HepG2 (cell line): ENCODE results near the gene NDUFB6. TPM values are rescaled to one million over a fixed set of nuclear protein-coding genes. Genes with fewer than 3 reads are reported as not detected.
A peak's percentile ranks its signal among the peaks of the same experiment; 100 is the strongest.

Experiments used
- AGO2 ChIP-seq: fragments of 200-400 bp; formaldehyde crosslinking; optimal IDR thresholded peaks from 2 replicates; pipeline ENCODE3; 2017; ENCODE audit warnings: mild to moderate bottlenecking, low read depth, low read length, moderate library complexity
- AHR ChIP-seq: IDR thresholded peaks from 2 replicates; pipeline ENCODE4 v1.6.1; 2018; ENCODE audit warnings: missing genetic modification reagents, missing compliant biosample characterization
- BATF2 ChIP-seq: sonication (generic); formaldehyde crosslinking; IDR thresholded peaks from 2 replicates; pipeline ENCODE4 v1.8.0; 2022; ENCODE audit warnings: mild to moderate bottlenecking, missing genetic modification reagents, moderate library complexity
- MAFK ChIP-seq, 2 experiments: IDR thresholded peaks in 1 of 2; conservative IDR thresholded peaks in 1 of 2; 2 replicates each; pipeline ENCODE4 v1.6.1; 2011; ENCODE audit warnings: improper control_type of control experiment in 2 of 2, low read length in 2 of 2
- MYPOP ChIP-seq: sonication (generic); formaldehyde crosslinking; IDR thresholded peaks from 2 replicates; pipeline ENCODE4 v1.8.1; 2023; ENCODE audit warnings: mild to moderate bottlenecking, moderate library complexity, missing genetic modification reagents
- RAD51 ChIP-seq: fragments of 450-650 bp; IDR thresholded peaks from 2 replicates; pipeline ENCODE4 v1.6.1; 2016; ENCODE audit warnings: borderline replicate concordance
- REST ChIP-seq, 2 experiments: IDR thresholded peaks; 2 replicates each; pipeline ENCODE4 v1.6.1; 2011 to 2012; ENCODE audit warnings: low read length in 2 of 2, borderline replicate concordance in 1 of 2, low read depth in 1 of 2, mild to moderate bottlenecking in 1 of 2, moderate library complexity in 1 of 2
- TERF1 ChIP-seq: sonication (generic); formaldehyde crosslinking; IDR thresholded peaks from 2 replicates; pipeline ENCODE4 v1.8.0; 2022; ENCODE audit warnings: mild to moderate bottlenecking, missing genetic modification reagents, moderate library complexity
- ZBTB26 ChIP-seq: IDR thresholded peaks from 2 replicates; pipeline ENCODE4 v1.6.1; 2016; ENCODE audit warnings: missing compliant biosample characterization, missing genetic modification reagents, borderline replicate concordance
- ZMAT5 ChIP-seq: sonication (generic); formaldehyde crosslinking; IDR thresholded peaks from 2 replicates; pipeline ENCODE4 v1.5.0; 2020; ENCODE audit warnings: mild to moderate bottlenecking, low read depth, missing genetic modification reagents, borderline replicate concordance
- ZNF280D ChIP-seq: sonication (generic); formaldehyde crosslinking; IDR thresholded peaks from 2 replicates; pipeline ENCODE4 v1.5.1; 2020; ENCODE audit warnings: mild to moderate bottlenecking, missing genetic modification reagents
- ZNF383 ChIP-seq: sonication (generic); formaldehyde crosslinking; IDR thresholded peaks from 2 replicates; pipeline ENCODE4 v1.4.0; 2020; ENCODE audit warnings: missing genetic modification reagents, mild to moderate bottlenecking, borderline replicate concordance
- ZNF496 ChIP-seq: sonication (generic); formaldehyde crosslinking; IDR thresholded peaks from 2 replicates; pipeline ENCODE4 v1.8.1; 2023; ENCODE audit warnings: mild to moderate bottlenecking, moderate library complexity, missing genetic modification reagents; ENCODE audit not compliant: insufficient replicate concordance
- ZNF605 ChIP-seq: sonication (generic); formaldehyde crosslinking; IDR thresholded peaks from 2 replicates; pipeline ENCODE4 v1.8.0; 2022; ENCODE audit warnings: mild to moderate bottlenecking, missing genetic modification reagents
- ZNF607 ChIP-seq: sonication (generic); formaldehyde crosslinking; IDR thresholded peaks from 2 replicates; pipeline ENCODE4 v1.5.1; 2020; ENCODE audit warnings: missing genetic modification reagents, mild to moderate bottlenecking, borderline replicate concordance
- polyA plus RNA-seq, 8 experiments: library from polyadenylated mRNA; depleted of rRNA in 3 of 8; stranded (reverse) in 7 of 8; unstranded in 1 of 8; fragments of >200 nt; fragmentation: Illumina TruSeq in 4 of 8; extraction: Trizol in 4 of 8; gene quantifications; 2 replicates each; pipeline versions ENCODE4 v1.2.1 to v1.2.3, GENCODE V29; 2011 to 2016; ENCODE audit warnings: low read depth in 4 of 8, missing spikeins in 1 of 8, mixed read lengths in 1 of 8; ENCODE audit not compliant: insufficient read depth in 1 of 8
- total RNA-seq, 5 experiments: library from RNA; depleted of rRNA; stranded (reverse); fragments of >200 nt; fragmentation: Illumina TruSeq; extraction: Trizol; gene quantifications; 2 replicates each; pipeline ENCODE4 v1.2.3, GENCODE V29; 2016; ENCODE audit warnings: low read depth in 1 of 5

Gene NDUFB6
- total and polyA plus RNA-seq, 2 of the 13 experiments (the other 11 are each of a cell fraction or from before 2014, with no cell fraction given) = 31.2 to 81.9 TPM

- TF ChIP-seq AGO2 (peak; percentile 94), ZBTB26 (CRISPR knock-in tag) (0 out of 2 replicates have a peak, but pooled peaks have one; percentile 29), ZMAT5 (CRISPR knock-in tag) (no peak), AHR (CRISPR knock-in tag) (peak; percentile 91), TERF1 (CRISPR knock-in tag) (no peak), BATF2 (CRISPR knock-in tag) (no peak), ZNF605 (CRISPR knock-in tag) (peak; percentile 90), REST (IDR thresholded peaks at IDR 0.05; ENCODE audit: borderline replicate concordance in 1 of 2, low read depth in 1 of 2, low read length in 2 of 2) (peak in 1 of 2 experiments; percentile 79; a peak in 2 of 4 replicates), ZNF607 (no peak), MAFK (conservative IDR thresholded peaks at IDR 0.05 in 1 of 2, IDR thresholded peaks at IDR 0.05 in 1 of 2; ENCODE audit: low read length in 2 of 2) (no peak), ZNF383 (CRISPR knock-in tag) (no peak), RAD51 (peak; percentile 96), ZNF280D (CRISPR knock-in tag) (peak; percentile 66; the same call in 1 of the 2 replicates), ZNF496 (no peak), MYPOP (no peak; the same call in 1 of the 2 replicates)
Observed at GRCh38 chr9:32552172-32552872, 20.6 kb downstream of the NDUFB6 start, which contains the start of the genes SMIM27 and TOPORS (continued).
